HepG2 (cell line): ENCODE data around the gene TPI1. TPM values are rescaled to one million over a fixed set of nuclear protein-coding genes. Genes with fewer than 3 reads are reported as not detected.

ENCODE experiments used
- ADNP ChIP-seq: sonication (generic); formaldehyde crosslinking; IDR thresholded peaks from 2 replicates; pipeline ENCODE4 v1.4.0; 2020; ENCODE audit warnings: missing genetic modification reagents
- ARID4A ChIP-seq: sonication (generic); formaldehyde crosslinking; IDR thresholded peaks from 2 replicates; pipeline ENCODE4 v1.5.0; 2020; ENCODE audit warnings: mild to moderate bottlenecking, missing genetic modification reagents, borderline replicate concordance
- HOXA3 ChIP-seq: sonication (generic); formaldehyde crosslinking; IDR thresholded peaks from 2 replicates; pipeline ENCODE4 v1.5.0; 2020; ENCODE audit warnings: missing genetic modification reagents
- MAFK ChIP-seq, 2 experiments: IDR thresholded peaks in 1 of 2; conservative IDR thresholded peaks in 1 of 2; 2 replicates each; pipeline ENCODE4 v1.6.1; 2011; ENCODE audit warnings: improper control_type of control experiment in 2 of 2, low read length in 2 of 2
- MIER2 ChIP-seq: IDR thresholded peaks from 2 replicates; pipeline ENCODE4 v1.6.1; 2016; ENCODE audit warnings: missing biosample characterization, missing genetic modification reagents
- MYNN ChIP-seq: sonication (generic); formaldehyde crosslinking; IDR thresholded peaks from 2 replicates; pipeline ENCODE4 v1.4.0; 2020; ENCODE audit warnings: mild to moderate bottlenecking, low read depth, missing genetic modification reagents
- NKX3-1 ChIP-seq: sonication (generic); formaldehyde crosslinking; IDR thresholded peaks from 2 replicates; pipeline ENCODE4 v1.5.0; 2020; ENCODE audit warnings: missing genetic modification reagents
- SAP130 ChIP-seq: IDR thresholded peaks from 2 replicates; pipeline ENCODE4 v1.6.1; 2016; ENCODE audit warnings: low read depth
- SNAPC5 ChIP-seq: sonication (generic); formaldehyde crosslinking; IDR thresholded peaks from 2 replicates; pipeline ENCODE4 v1.8.1; 2023; ENCODE audit warnings: mild to moderate bottlenecking, missing genetic modification reagents, borderline replicate concordance
- ZBTB44 ChIP-seq: sonication (generic); formaldehyde crosslinking; IDR thresholded peaks from 2 replicates; pipeline ENCODE4 v1.4.0; 2020; ENCODE audit warnings: missing genetic modification reagents
- ZGPAT ChIP-seq: IDR thresholded peaks from 2 replicates; pipeline ENCODE4 v1.6.1; 2016; ENCODE audit warnings: mild to moderate bottlenecking
- ZNF160 ChIP-seq: sonication (generic); formaldehyde crosslinking; IDR thresholded peaks from 2 replicates; pipeline ENCODE4 v1.8.0; 2022; ENCODE audit warnings: mild to moderate bottlenecking, inconsistent platforms, missing genetic modification reagents
- polyA plus RNA-seq, 8 experiments: library from polyadenylated mRNA; depleted of rRNA in 3 of 8; stranded (reverse) in 7 of 8; unstranded in 1 of 8; fragments of >200 nt; fragmentation: Illumina TruSeq in 4 of 8; extraction: Trizol in 4 of 8; gene quantifications; 2 replicates each; pipeline versions ENCODE4 v1.2.1 to v1.2.3, GENCODE V29; 2011 to 2016; ENCODE audit warnings: low read depth in 4 of 8, missing spikeins in 1 of 8, mixed read lengths in 1 of 8; ENCODE audit not compliant: insufficient read depth in 1 of 8
- total RNA-seq, 5 experiments: library from RNA; depleted of rRNA; stranded (reverse); fragments of >200 nt; fragmentation: Illumina TruSeq; extraction: Trizol; gene quantifications; 2 replicates each; pipeline ENCODE4 v1.2.3, GENCODE V29; 2016; ENCODE audit warnings: low read depth in 1 of 5
- TF ChIP-seq, protein P1 (sequence below): sonication (generic); formaldehyde crosslinking; IDR thresholded peaks from 2 replicates; pipeline ENCODE4 v1.5.0; 2020; ENCODE audit warnings: missing genetic modification reagents, mild to moderate bottlenecking, borderline replicate concordance
- TF ChIP-seq, protein P2 (sequence below): sonication (generic); formaldehyde crosslinking; IDR thresholded peaks from 2 replicates; pipeline ENCODE4 v1.4.0; 2020; ENCODE audit warnings: missing genetic modification reagents
- TF ChIP-seq, protein P3 (sequence below): sonication (generic); formaldehyde crosslinking; IDR thresholded peaks from 2 replicates; pipeline ENCODE4 v1.5.1; 2020; ENCODE audit warnings: mild to moderate bottlenecking, missing genetic modification reagents

Gene TPI1
- total and polyA plus RNA-seq, 2 of the 13 experiments (the other 11 are each of a cell fraction or from before 2014, with no cell fraction given): 945 to 2,535 TPM

- TF ChIP-seq ZGPAT (CRISPR knock-in tag): no peak
- TF ChIP-seq ARID4A: peak; percentile 93
- TF ChIP-seq, protein P1, sequence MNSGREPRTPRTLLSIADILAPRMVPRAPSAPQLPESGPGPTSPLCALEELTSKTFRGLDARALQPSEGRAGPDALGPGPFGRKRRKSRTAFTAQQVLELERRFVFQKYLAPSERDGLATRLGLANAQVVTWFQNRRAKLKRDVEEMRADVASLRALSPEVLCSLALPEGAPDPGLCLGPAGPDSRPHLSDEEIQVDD: no peak
- TF ChIP-seq SNAPC5 (CRISPR knock-in tag): peak; percentile 56; the same call in 1 of the 2 replicates
- TF ChIP-seq MYNN (CRISPR knock-in tag): peak; percentile 13; the same call in 1 of the 2 replicates
- no peak for TF ChIP-seq ZBTB44 (CRISPR knock-in tag)
- no peak for TF ChIP-seq ADNP
- TF ChIP-seq, protein P2, sequence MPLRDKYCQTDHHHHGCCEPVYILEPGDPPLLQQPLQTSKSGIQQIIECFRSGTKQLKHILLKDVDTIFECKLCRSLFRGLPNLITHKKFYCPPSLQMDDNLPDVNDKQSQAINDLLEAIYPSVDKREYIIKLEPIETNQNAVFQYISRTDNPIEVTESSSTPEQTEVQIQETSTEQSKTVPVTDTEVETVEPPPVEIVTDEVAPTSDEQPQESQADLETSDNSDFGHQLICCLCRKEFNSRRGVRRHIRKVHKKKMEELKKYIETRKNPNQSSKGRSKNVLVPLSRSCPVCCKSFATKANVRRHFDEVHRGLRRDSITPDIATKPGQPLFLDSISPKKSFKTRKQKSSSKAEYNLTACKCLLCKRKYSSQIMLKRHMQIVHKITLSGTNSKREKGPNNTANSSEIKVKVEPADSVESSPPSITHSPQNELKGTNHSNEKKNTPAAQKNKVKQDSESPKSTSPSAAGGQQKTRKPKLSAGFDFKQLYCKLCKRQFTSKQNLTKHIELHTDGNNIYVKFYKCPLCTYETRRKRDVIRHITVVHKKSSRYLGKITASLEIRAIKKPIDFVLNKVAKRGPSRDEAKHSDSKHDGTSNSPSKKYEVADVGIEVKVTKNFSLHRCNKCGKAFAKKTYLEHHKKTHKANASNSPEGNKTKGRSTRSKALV (CRISPR knock-in tag): no peak
- TF ChIP-seq, protein P3, sequence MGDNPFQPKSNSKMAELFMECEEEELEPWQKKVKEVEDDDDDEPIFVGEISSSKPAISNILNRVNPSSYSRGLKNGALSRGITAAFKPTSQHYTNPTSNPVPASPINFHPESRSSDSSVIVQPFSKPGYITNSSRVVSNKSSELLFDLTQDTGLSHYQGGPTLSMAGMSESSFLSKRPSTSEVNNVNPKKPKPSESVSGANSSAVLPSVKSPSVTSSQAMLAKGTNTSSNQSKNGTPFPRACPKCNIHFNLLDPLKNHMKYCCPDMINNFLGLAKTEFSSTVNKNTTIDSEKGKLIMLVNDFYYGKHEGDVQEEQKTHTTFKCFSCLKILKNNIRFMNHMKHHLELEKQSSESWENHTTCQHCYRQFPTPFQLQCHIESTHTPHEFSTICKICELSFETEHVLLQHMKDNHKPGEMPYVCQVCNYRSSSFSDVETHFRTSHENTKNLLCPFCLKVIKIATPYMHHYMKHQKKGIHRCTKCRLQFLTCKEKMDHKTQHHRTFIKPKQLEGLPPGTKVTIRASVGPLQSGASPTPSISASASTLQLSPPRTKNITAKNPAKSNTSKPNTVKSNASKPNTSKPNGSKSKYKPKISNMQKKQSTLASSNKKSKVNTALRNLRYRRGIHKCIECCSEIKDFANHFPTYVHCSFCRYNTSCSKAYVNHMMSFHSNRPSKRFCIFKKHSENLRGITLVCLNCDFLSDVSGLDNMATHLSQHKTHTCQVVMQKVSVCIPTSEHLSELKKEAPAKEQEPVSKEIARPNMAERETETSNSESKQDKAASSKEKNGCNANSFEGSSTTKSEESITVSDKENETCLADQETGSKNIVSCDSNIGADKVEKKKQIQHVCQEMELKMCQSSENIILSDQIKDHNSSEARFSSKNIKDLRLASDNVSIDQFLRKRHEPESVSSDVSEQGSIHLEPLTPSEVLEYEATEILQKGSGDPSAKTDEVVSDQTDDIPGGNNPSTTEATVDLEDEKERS (CRISPR knock-in tag): no peak
- no peak; the same call in 1 of the 2 replicates for TF ChIP-seq ZNF160 (CRISPR knock-in tag)
- no peak for TF ChIP-seq MAFK (conservative IDR thresholded peaks at IDR 0.05 in 1 of 2, IDR thresholded peaks at IDR 0.05 in 1 of 2; ENCODE audit: low read length in 2 of 2)
- peak; percentile 96 for TF ChIP-seq SAP130 (CRISPR knock-in tag)
- TF ChIP-seq NKX3-1 (CRISPR knock-in tag): peak; percentile 46; the same call in 1 of the 2 replicates
- TF ChIP-seq HOXA3 (CRISPR knock-in tag): no peak
- TF ChIP-seq MIER2: no peak
Observed at GRCh38 chr12:6851153-6851920, 16.0 kb upstream of the TPI1 start, which contains the start of gene CDCA3 (continued).
